Panc1 (cell line): ENCODE data around the gene KCNQ1. TPM values are rescaled to one million over a fixed set of nuclear protein-coding genes. Genes with fewer than 3 reads are reported as not detected.

ENCODE experiments used
- ATAC-seq: fragments of 200-7000 bp; cut with Tn5 transposase; 2 replicates; pipeline ENCODE4 v1.9.1; 2020; ENCODE audit warnings: mild to moderate bottlenecking, moderate library complexity
- BruUV-seq: library from RNA; stranded (reverse); fragments of 400-500 nt; replicated peaks from 2 replicates; lab custom pipeline; 2021; lab: Mats Ljungman, UMichigan
- CTCF ChIA-PET: fragments of 300-600 bp; sonication (Branson Sonifier 250); formaldehyde crosslinking; loops from one replicate; lab custom pipeline; 2022; ENCODE audit warnings: antibody characterized with exemption; lab: Charles Lee
- POLR2A ChIA-PET: fragments of 300-600 bp; sonication (Branson Sonifier 250); formaldehyde crosslinking; loops from one replicate; lab custom pipeline; 2022; ENCODE audit warnings: antibody characterized with exemption; lab: Charles Lee
- DNase-seq: peaks from one replicate; pipeline ENCODE4 v3.0.0-alpha.2; 2010; ENCODE audit warnings: low read depth, low spot score
- H3K27ac ChIP-seq: 2 replicates; pipeline ENCODE4 v1.5.1; 2011; ENCODE audit warnings: mild to moderate bottlenecking, low read length, inconsistent platforms
- H3K27me3 ChIP-seq: fragments of 200-500 bp; sonication (Bioruptor generic); 2 replicates; pipeline ENCODE4 v1.6.0; 2014; ENCODE audit warnings: low read length, inconsistent platforms; ENCODE audit not compliant: control insufficient read depth, insufficient read depth
- H3K36me3 ChIP-seq: fragments of 200-500 bp; sonication (Bioruptor generic); 2 replicates; pipeline ENCODE4 v1.5.1; 2014; ENCODE audit warnings: inconsistent platforms, mild to moderate bottlenecking, low read length, moderate library complexity; ENCODE audit not compliant: control insufficient read depth, insufficient read depth
- H3K4me1 ChIP-seq: 2 replicates; pipeline ENCODE4 v1.5.1; 2011; ENCODE audit warnings: inconsistent platforms, mild to moderate bottlenecking, low read length, moderate library complexity; ENCODE audit not compliant: control insufficient read depth, insufficient read depth
- H3K4me3 ChIP-seq, 2 experiments: 2 replicates each; pipeline ENCODE4 v1.5.1; 2011 to 2012; ENCODE audit warnings: low read depth in 2 of 2, low read length in 2 of 2, mild to moderate bottlenecking in 2 of 2, inconsistent platforms in 1 of 2, moderate library complexity in 1 of 2
- H3K9me3 ChIP-seq: fragments of 200-500 bp; sonication (Bioruptor generic); 2 replicates; pipeline ENCODE4 v1.5.1; 2014; ENCODE audit warnings: low read depth, mild to moderate bottlenecking, inconsistent platforms, low read length, moderate library complexity; ENCODE audit not compliant: control insufficient read depth, insufficient read depth
- CTCF ChIP-seq: fragments of 450-650 bp; IDR thresholded peaks from 2 replicates; pipeline ENCODE4 v1.5.1; 2017; ENCODE audit warnings: mild to moderate bottlenecking
- POLR2AphosphoS5 ChIP-seq: IDR thresholded peaks from 2 replicates; pipeline ENCODE4 v1.6.1; 2012; ENCODE audit warnings: mild to moderate bottlenecking, low read depth, low read length, moderate library complexity
- REST ChIP-seq, 2 experiments: IDR thresholded peaks; 2 replicates each; pipeline ENCODE4 v1.6.1; 2011 to 2012; ENCODE audit warnings: low read depth in 2 of 2, control low read depth in 1 of 2, low read length in 1 of 2, mild to moderate bottlenecking in 1 of 2, moderate library complexity in 1 of 2; ENCODE audit not compliant: insufficient read depth in 1 of 2
- SIN3A ChIP-seq: IDR thresholded peaks from 2 replicates; pipeline ENCODE4 v1.6.1; 2012; ENCODE audit warnings: low read depth, mild to moderate bottlenecking, low read length, moderate library complexity, borderline replicate concordance; ENCODE audit not compliant: insufficient read depth
- TCF7L2 ChIP-seq: IDR thresholded peaks from 2 replicates; pipeline ENCODE4 v1.6.1; 2011; ENCODE audit warnings: mild to moderate bottlenecking, low read depth, low read length, inconsistent platforms
- in situ Hi-C: cut with HindIII; loops from 2 replicates; pipeline ENCODE4 v1.10.0; 2016; ENCODE audit warnings: low sequenced_read_pairs, low pct_unique_long_range_greater_than_20kb
- intact Hi-C: fragments of 100-400 bp; cut with micrococcal nuclease; formaldehyde crosslinking; loops from one replicate; pipeline ENCODE4 v1.10.0; 2022; ENCODE audit not compliant: unreplicated experiment
- total RNA-seq: library from RNA; stranded (reverse); gene quantifications from one replicate; pipeline ENCODE4 v1.2.1, GENCODE V29; 2021; ENCODE audit not compliant: unreplicated experiment

The KCNQ1 gene
- total RNA-seq, 1 experiment from 2014 or later, result 1.0 TPM

GRCh38 chr11:2778630-2779498 is 334.1 kb downstream of the KCNQ1 start:
- Histone ChIP-seq H3K4me1 (peaks cover 28% of the 10 kb centered on the region), H3K27ac (no peak overlapping the region), H3K36me3 (no peaks in the 10 kb centered on the region), H3K4me3 (no peak overlapping the region), H3K27me3 (no peaks in the 10 kb centered on the region), H3K9me3 (no peaks in the 10 kb centered on the region)
- TF ChIP-seq SIN3A (no peak), POLR2AphosphoS5 (no peak), REST (IDR thresholded peaks at IDR 0.05; ENCODE audit: insufficient read depth in 1 of 2, low read depth in 2 of 2, low read length in 1 of 2) (no peak), CTCF (no peak), TCF7L2 (no peak)
- BruUV-seq, result no TSS peak
- DNase-seq (no peak), ATAC-seq (peak; percentile 31)
- in situ Hi-C loops, result no loop called here
- POLR2A ChIA-PET, result no interaction called here
- CTCF ChIA-PET, result interaction anchor here (1.0 kb wide), 1 partner anchor 244 kb away, joined by 3 read pairs; no protein-coding TSS in a partner anchor
- intact Hi-C loops, result no loop called here

GRCh38 chr11:2779499-2779980 is 334.7 kb downstream of the KCNQ1 start:
- CTCF ChIA-PET, result no interaction called here
- H3K4me3 ChIP-seq, result no peak overlapping the region
- in situ Hi-C loops, result no loop called here
- POLR2A ChIA-PET, result no interaction called here
- no peaks in the 10 kb centered on the region for H3K36me3 ChIP-seq
- TF ChIP-seq POLR2AphosphoS5 (no peak), REST (IDR thresholded peaks at IDR 0.05; ENCODE audit: insufficient read depth in 1 of 2, low read depth in 2 of 2, low read length in 1 of 2) (no peak), TCF7L2 (no peak), SIN3A (no peak), CTCF (no peak)
- ATAC-seq (0 out of 2 replicates have a peak, but pooled peaks have one; percentile 5), DNase-seq (no peak)
- peaks cover 3% of the 10 kb centered on the region; the same call in 1 of the 2 replicates for H3K27me3 ChIP-seq
- H3K4me1 ChIP-seq, result peaks cover 28% of the 10 kb centered on the region
- intact Hi-C loops, result no loop called here
- BruUV-seq, result no TSS peak
- H3K9me3 ChIP-seq, result no peaks in the 10 kb centered on the region
- no peak overlapping the region for H3K27ac ChIP-seq
